Measurements from ENCODE around the gene SNX25.

SNX25 gene

DNA sequence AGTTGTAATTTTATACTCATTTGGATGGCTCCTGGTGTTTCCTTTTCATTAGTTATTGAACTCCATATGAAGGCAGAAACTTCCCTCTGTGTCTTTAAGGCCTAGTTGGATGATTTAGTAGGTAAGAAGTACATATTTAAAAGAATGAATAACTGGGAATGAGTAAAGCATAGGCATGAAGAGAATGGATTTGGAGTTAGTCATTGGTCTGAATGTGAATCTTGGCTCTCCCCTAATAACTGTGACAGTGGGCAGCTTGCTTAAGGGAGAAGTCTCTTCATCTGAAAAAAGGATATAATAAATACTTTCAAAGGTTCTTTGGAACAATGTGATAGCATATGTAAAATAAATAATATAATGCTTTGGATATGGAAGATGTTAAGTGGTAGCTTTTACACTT lies 13.2 kb downstream of the SNX25 start (continued):
- TF ChIP-seq, protein P1, sequence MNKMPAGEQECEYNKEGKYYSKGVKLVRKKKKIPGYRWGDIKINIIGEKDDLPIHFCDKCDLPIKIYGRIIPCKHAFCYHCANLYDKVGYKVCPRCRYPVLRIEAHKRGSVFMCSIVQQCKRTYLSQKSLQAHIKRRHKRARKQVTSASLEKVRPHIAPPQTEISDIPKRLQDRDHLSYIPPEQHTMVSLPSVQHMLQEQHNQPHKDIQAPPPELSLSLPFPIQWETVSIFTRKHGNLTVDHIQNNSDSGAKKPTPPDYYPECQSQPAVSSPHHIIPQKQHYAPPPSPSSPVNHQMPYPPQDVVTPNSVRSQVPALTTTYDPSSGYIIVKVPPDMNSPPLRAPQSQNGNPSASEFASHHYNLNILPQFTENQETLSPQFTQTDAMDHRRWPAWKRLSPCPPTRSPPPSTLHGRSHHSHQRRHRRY (tag by site-specific recombination; IDR thresholded peaks at IDR 0.05), result no peak
- TF ChIP-seq KLF7 (tag by site-specific recombination; IDR thresholded peaks at IDR 0.05; ENCODE audit: borderline replicate concordance), result no peak
- TF ChIP-seq, protein P2, sequence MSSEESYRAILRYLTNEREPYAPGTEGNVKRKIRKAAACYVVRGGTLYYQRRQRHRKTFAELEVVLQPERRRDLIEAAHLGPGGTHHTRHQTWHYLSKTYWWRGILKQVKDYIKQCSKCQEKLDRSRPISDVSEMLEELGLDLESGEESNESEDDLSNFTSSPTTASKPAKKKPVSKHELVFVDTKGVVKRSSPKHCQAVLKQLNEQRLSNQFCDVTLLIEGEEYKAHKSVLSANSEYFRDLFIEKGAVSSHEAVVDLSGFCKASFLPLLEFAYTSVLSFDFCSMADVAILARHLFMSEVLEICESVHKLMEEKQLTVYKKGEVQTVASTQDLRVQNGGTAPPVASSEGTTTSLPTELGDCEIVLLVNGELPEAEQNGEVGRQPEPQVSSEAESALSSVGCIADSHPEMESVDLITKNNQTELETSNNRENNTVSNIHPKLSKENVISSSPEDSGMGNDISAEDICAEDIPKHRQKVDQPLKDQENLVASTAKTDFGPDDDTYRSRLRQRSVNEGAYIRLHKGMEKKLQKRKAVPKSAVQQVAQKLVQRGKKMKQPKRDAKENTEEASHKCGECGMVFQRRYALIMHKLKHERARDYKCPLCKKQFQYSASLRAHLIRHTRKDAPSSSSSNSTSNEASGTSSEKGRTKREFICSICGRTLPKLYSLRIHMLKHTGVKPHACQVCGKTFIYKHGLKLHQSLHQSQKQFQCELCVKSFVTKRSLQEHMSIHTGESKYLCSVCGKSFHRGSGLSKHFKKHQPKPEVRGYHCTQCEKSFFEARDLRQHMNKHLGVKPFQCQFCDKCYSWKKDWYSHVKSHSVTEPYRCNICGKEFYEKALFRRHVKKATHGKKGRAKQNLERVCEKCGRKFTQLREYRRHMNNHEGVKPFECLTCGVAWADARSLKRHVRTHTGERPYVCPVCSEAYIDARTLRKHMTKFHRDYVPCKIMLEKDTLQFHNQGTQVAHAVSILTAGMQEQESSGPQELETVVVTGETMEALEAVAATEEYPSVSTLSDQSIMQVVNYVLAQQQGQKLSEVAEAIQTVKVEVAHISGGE (tag by site-specific recombination; conservative IDR thresholded peaks at IDR 0.05; ENCODE audit: low read depth), result no peak
- no peak for TF ChIP-seq SCRT2 (tag by site-specific recombination; IDR thresholded peaks at IDR 0.05)

DNA sequence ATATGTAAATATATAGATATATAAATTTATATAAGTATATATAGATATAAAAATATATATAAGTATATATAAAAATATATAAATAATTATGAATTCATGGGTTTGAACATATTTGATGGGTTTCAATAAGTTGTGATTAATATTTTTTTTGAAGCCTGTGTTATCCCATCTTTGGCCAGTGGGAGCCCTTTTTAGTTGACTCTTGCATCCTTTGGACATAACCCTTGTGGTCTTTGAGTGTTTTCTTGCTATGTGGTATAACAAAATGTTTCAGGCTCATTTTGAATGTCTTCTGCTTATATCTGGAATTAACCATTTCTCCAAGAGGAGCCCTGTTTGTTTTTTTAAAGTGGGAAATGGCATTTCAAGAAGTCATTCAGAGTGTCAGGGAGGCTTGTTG lies 15.2 kb downstream of the SNX25 start:
- ChIA-PET CTCF (no interaction called here), POLR2A (no interaction called here)
- Histone ChIP-seq H3K36me3 (ENCODE audit: control insufficient read depth in 2 of 2, insufficient read depth in 1 of 2, low read length in 2 of 2) (peaks cover 0 to 9% of the 10 kb centered on the region in 2 experiments; a peak in 2 of 3 replicates), H3K4me3 (ENCODE audit: low read depth, low read length) (no peak overlapping the region), H3K27ac (ENCODE audit: extremely low read depth, low read depth, low read length) (no peak overlapping the region), H3K9me3 (ENCODE audit: control insufficient read depth, insufficient read depth, low read depth, low read length) (no peaks in the 10 kb centered on the region), H3K4me1 (ENCODE audit: control insufficient read depth, insufficient read depth, low read length) (no peaks in the 10 kb centered on the region)
- TF ChIP-seq ZNF626 (tag by site-specific recombination; IDR thresholded peaks at IDR 0.05), result no peak
- TF ChIP-seq MEIS1 (CRISPR knock-in tag; IDR thresholded peaks at IDR 0.05; ENCODE audit: borderline replicate concordance), result no peak
- no peak for TF ChIP-seq ZNF133 (tag by site-specific recombination; IDR thresholded peaks at IDR 0.05)
- TF ChIP-seq GLIS1 (tag by site-specific recombination; IDR thresholded peaks at IDR 0.05), result no peak
- TF ChIP-seq, protein P3, sequence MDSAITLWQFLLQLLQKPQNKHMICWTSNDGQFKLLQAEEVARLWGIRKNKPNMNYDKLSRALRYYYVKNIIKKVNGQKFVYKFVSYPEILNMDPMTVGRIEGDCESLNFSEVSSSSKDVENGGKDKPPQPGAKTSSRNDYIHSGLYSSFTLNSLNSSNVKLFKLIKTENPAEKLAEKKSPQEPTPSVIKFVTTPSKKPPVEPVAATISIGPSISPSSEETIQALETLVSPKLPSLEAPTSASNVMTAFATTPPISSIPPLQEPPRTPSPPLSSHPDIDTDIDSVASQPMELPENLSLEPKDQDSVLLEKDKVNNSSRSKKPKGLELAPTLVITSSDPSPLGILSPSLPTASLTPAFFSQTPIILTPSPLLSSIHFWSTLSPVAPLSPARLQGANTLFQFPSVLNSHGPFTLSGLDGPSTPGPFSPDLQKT (IDR thresholded peaks at IDR 0.05; ENCODE audit: borderline replicate concordance, low read depth, low read length), result no peak
- TF ChIP-seq BCL11B (tag by site-specific recombination; IDR thresholded peaks at IDR 0.05; ENCODE audit: low read depth), result no peak
- TF ChIP-seq ZNF777 (tag by site-specific recombination; IDR thresholded peaks at IDR 0.05; ENCODE audit: borderline replicate concordance), result no peak
- no peak for TF ChIP-seq ZNF266 (tag by site-specific recombination; IDR thresholded peaks at IDR 0.05; ENCODE audit: low read depth)
- TF ChIP-seq, protein P4, sequence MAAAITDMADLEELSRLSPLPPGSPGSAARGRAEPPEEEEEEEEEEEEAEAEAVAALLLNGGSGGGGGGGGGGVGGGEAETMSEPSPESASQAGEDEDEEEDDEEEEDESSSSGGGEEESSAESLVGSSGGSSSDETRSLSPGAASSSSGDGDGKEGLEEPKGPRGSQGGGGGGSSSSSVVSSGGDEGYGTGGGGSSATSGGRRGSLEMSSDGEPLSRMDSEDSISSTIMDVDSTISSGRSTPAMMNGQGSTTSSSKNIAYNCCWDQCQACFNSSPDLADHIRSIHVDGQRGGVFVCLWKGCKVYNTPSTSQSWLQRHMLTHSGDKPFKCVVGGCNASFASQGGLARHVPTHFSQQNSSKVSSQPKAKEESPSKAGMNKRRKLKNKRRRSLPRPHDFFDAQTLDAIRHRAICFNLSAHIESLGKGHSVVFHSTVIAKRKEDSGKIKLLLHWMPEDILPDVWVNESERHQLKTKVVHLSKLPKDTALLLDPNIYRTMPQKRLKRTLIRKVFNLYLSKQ (tag by site-specific recombination; IDR thresholded peaks at IDR 0.05; ENCODE audit: borderline replicate concordance), result no peak
- no peak for TF ChIP-seq GLIS2 (tag by site-specific recombination; IDR thresholded peaks at IDR 0.05)
- TF ChIP-seq ZEB2 (tag by site-specific recombination; IDR thresholded peaks at IDR 0.05), result no peak
- no peak for TF ChIP-seq ZNF785 (tag by site-specific recombination; IDR thresholded peaks at IDR 0.05)
- no peak for TF ChIP-seq ZNF514 (tag by site-specific recombination; IDR thresholded peaks at IDR 0.05)
- TF ChIP-seq ZNF768 (tag by site-specific recombination; IDR thresholded peaks at IDR 0.05), result no peak
- TF ChIP-seq RBAK (tag by site-specific recombination; IDR thresholded peaks at IDR 0.05), result no peak
